Aorta (tissue), 5 donors: Measurements from ENCODE around the gene PLEKHA6. TPM values are rescaled to one million over a fixed set of nuclear protein-coding genes. Genes with fewer than 3 reads are reported as not detected.

Experiments used
- ATAC-seq: fragments of 200-7000 bp; cut with Tn5 transposase; one replicate; pipeline ENCODE4 v1.9.1; 2022; ENCODE audit warnings: moderate library complexity; ENCODE audit not compliant: low FRiP score
- DNase-seq, 2 donors: peaks; one replicate each; pipeline ENCODE4 v3.0.0-alpha.2; 2020
- H3K27ac ChIP-seq, 2 donors: one replicate each; pipeline ENCODE4 v1.5.1; 2013; ENCODE audit warnings: low read length in 2 of 2, mild to moderate bottlenecking in 2 of 2, moderate library complexity in 2 of 2, control low read depth in 1 of 2, inconsistent platforms in 1 of 2, low read depth in 1 of 2
- H3K27me3 ChIP-seq, 2 donors: one replicate each; pipeline ENCODE4 v1.6.1; 2013; ENCODE audit warnings: control low read depth in 1 of 2, low read length in 1 of 2, mild to moderate bottlenecking in 1 of 2, moderate library complexity in 1 of 2; ENCODE audit not compliant: insufficient read depth in 2 of 2, control insufficient read depth in 1 of 2
- H3K36me3 ChIP-seq, 2 donors: one replicate each; pipeline ENCODE4 v1.6.1; 2013; ENCODE audit warnings: control low read depth in 1 of 2, low read length in 1 of 2, mild to moderate bottlenecking in 1 of 2; ENCODE audit not compliant: insufficient read depth in 2 of 2, control insufficient read depth in 1 of 2
- H3K4me1 ChIP-seq, 2 donors: one replicate each; pipeline ENCODE4 v1.6.1; 2013; ENCODE audit warnings: low read length in 2 of 2, control low read depth in 1 of 2, mild to moderate bottlenecking in 1 of 2, moderate library complexity in 1 of 2; ENCODE audit not compliant: insufficient read depth in 2 of 2, control insufficient read depth in 1 of 2
- H3K4me3 ChIP-seq, 2 donors: one replicate each; pipeline ENCODE4 v1.5.1; 2013; ENCODE audit warnings: low read length in 2 of 2, control low read depth in 1 of 2, mild to moderate bottlenecking in 1 of 2
- H3K9me3 ChIP-seq: one replicate; pipeline ENCODE4 v1.6.1; 2013; ENCODE audit warnings: mild to moderate bottlenecking, low read length; ENCODE audit not compliant: control insufficient read depth
- WGBS, 2 donors: extraction: QIAGEN DNeasy Blood & Tissue Kit; methylation state at CpG; one replicate each; pipeline ENCODE4 v1.1.7; 2013; 5-methylcytosine and 5-hydroxymethylcytosine counted together
- intact Hi-C, 2 donors: fragments of 100-400 bp; cut with DNase I; formaldehyde crosslinking; loops; one replicate each; pipeline versions ENCODE4 v1.14.2 to v1.15.0; 2022
- polyA plus RNA-seq, 2 donors: library from polyadenylated mRNA; stranded (reverse); fragments of 200-250 nt; gene quantifications; one replicate each; pipeline ENCODE4 v1.2.3, GENCODE V29; 2013
- total RNA-seq, 2 donors: library from RNA; stranded (reverse); fragmentation: NEBNext Ultra II Directional; extraction: Animal tissue kit (Norgen Biotek cat#: 25700); gene quantifications; one replicate each; pipeline ENCODE4 v1.2.1, GENCODE V29; 2021
- donor health status: healthy with polysubstance abuse.
- donor health status: Bipolar disorder and iron deficiency.
- donor health status: DM: no; HTN: no; CAD: no.
- donor health status: DM: no; HTN: no; CAD: no.
- donor health status: DM: yes; HTN: yes; CAD: no.

Gene PLEKHA6
- total and polyA plus RNA-seq, 4 donors, result 0.56 to 19.6 (median 5.0) TPM

DNA sequence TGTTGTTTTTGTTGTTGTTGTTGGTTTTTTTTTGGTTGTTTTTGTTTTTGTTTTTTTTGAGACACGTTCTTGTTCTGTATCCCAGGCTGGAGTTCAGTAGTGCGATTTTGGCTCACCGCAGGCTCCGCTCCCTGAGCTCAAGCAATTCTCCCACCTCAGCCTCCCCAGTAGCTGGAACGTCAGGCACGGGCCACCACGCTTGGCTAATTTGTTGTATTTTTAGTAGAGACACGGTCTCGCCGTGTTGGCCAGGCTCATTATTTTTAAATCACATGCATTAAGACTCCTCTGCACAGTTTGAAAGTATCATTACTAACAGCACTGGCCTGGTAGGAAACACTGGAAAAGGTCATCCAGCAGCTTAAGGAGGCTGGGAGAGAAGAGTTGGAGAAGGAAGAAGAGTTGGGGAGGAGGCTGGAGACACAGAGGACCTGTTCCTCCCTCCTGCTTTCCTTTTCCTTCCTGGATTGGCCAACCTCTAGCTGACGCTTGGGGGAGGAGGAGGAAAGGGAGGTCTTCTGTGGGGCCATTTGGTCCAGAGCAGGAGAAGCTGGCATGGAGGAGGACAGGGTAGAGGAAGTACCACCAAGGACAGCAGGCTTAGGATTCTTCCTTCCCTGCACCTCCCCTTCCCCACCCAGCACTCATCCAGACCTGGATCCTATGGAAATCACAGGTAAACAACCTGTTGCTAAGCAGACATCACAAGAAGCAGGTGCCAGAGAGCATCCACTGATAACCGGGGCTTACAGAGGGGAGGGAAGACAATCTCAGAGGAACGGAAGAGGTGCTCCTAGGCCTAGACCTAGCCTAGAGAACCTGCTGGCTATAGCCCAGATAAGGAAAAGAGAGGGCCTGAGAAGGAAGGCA, 74.1 kb downstream of the PLEKHA6 start:
- Histone ChIP-seq H3K27ac (no peak overlapping the region), H3K4me3 (no peak overlapping the region), H3K4me1 (no peaks in the 10 kb centered on the region), H3K9me3 (no peaks in the 10 kb centered on the region), H3K36me3 (no peaks in the 10 kb centered on the region), H3K27me3 (no peaks in the 10 kb centered on the region)
- DNase-seq (no peak), ATAC-seq (no peak)
- intact Hi-C loops, result no loop called here
- WGBS, 2 donors, result 80 to 83% methylated on average over 13 of the region's 13 CpGs

DNA sequence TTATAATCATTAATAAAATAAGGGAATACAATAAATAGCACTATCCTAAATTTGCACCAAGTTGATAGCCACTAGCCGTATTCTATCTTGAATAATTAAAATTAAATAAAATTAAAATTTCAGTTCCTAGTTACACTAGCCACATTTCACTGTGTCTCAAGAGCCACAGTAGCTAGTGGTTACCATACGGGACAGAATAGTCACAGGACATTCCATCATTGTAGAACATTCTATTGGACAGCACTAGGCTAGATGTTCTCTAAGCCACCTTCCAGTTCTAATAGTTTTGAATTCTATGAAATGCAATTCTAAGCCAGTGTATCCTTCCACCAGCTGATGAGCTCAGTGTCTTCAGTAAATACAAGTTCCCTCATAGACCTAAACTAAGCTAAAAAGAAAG, 74.8 kb downstream of the PLEKHA6 start:
- H3K4me1 ChIP-seq, result no peaks in the 10 kb centered on the region

DNA sequence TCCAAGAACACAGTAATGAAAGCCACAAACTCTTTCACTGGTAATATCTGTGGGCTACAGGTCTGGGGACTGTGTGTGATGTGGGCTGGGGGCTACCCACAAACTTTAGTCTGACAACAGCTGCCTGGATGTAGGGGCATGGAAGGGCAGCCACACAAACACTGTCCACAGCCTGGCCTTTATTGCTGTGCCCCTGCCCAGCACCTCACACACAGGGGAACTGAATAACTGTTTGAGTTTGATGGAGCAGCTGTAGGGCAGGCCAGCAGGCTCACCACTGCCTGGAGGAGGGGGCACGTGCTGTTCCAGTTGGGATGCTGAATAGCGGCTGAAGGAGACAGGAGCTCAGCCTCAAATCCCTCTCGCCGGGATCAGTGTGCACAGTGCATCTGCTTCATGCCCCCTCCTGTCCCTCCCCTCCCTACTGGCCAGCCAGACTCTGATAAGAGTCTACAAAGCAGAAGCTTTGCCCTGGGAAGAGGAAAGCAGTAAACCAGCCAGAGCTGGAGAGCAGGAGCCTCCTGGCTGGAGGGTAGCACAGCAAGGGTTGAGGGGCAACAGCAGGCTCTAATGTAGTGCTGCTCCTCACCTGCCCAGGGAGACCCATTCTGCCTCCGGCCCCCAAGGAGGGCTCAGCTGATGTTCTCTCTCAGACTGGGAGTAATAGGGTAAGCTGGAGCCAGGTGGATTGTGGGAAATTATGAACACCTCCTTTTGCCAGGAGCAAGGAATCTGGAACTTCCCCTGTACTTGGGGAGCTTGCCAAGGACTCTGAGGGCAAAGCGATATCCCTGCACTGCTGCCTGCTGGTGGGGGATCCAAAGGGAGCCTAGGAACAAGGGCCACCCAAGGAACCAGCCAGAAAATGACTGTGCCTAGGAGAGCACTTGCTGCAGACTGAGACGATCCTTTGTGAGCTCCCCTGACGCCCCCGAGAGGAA, 75.7 kb downstream of the PLEKHA6 start:
- DNase-seq (no peak), ATAC-seq (no peak)
- Histone ChIP-seq H3K27me3 (no peaks in the 10 kb centered on the region), H3K4me1 (no peaks in the 10 kb centered on the region), H3K27ac (no peak overlapping the region), H3K4me3 (no peak overlapping the region), H3K36me3 (no peaks in the 10 kb centered on the region), H3K9me3 (no peaks in the 10 kb centered on the region)
- intact Hi-C loops, result no loop called here
- 52 to 58% methylated on average over 9 of the region's 9 CpGs for WGBS, 2 donors

More for the DNA sequence above, 74.8 kb downstream of the PLEKHA6 start:
- no peak overlapping the region for H3K4me3 ChIP-seq
- H3K27ac ChIP-seq, result no peak overlapping the region
- ATAC-seq (no peak), DNase-seq (no peak)
- WGBS, 2 donors, result 77 to 80% methylated on average over 2 of the region's 2 CpGs
- intact Hi-C loops, result no loop called here
- H3K36me3 ChIP-seq, result no peaks in the 10 kb centered on the region
- H3K9me3 ChIP-seq, result no peaks in the 10 kb centered on the region
- no peaks in the 10 kb centered on the region for H3K27me3 ChIP-seq

DNA sequence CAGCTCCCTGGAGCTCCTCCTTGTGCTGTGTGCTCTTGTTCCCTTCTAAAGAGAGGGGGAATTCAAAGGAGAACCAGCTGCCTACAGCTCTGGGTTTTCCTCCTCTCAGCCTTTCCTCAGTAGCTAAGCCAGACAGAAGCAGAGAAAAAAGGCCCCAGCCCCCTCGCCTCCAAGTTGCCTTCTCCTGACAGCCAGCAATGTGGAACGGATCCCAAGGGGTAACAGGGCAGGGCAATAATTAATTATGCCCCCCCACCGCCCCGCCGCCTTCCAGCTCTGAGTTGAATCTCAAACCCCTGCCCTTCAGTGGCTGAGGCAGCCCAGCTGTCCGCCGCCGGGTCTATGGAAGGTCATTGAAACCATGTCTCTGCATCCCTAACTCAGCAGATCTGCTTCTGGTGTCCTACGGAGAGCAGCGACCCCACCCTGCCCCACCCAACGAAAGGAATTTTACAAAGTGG, 76.9 kb downstream of the PLEKHA6 start:
- Histone ChIP-seq H3K4me3 (no peak overlapping the region), H3K27ac (no peak overlapping the region), H3K9me3 (no peaks in the 10 kb centered on the region), H3K4me1 (no peaks in the 10 kb centered on the region), H3K36me3 (no peaks in the 10 kb centered on the region), H3K27me3 (no peaks in the 10 kb centered on the region)
- intact Hi-C loops, result no loop called here
- DNase-seq (no peak), ATAC-seq (no peak)
- WGBS, 2 donors, result 73 to 75% methylated on average over 11 of the region's 11 CpGs

DNA sequence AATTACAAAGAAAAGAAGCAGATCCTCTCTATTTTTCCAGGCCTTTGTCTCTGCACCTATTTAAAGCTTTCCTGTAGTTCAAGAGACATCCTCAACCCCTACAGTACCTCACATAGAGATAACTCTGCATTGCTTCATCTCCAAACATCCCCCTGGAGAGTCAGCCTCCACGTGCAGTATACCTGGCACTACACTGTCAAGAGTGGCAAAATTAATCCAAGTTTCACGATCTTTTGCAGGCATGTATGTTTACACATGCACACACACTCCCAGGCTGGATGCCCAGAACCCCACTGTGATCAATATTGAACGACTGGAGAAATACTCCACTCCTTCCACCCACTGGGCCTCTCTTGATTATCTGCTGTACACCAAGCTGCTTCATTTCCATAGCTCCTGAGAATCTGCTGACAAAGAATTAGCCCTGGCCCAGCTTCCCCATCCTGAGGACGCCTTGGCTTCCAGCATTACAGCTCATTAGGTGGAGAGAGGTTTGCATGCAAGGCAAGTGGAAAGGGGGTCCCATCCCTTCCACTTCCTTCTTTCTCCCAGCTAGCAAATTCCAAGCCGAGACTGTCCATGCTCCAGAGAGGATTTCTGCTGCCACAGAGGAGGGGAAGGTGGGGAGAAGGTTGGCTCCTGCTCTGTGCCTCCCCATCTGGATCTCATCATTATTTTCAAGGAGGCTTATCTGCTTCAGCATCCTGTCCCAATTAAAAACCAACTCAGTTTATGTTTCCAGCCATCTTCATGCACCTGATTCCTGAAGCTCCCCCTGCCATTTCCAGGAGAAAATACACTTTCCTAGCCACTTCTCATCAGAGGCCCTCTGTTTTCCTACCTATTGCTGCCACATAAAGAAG, 79.4 kb downstream of the PLEKHA6 start:
- Histone ChIP-seq H3K4me1 (no peaks in the 10 kb centered on the region), H3K36me3 (no peaks in the 10 kb centered on the region), H3K27ac (no peak overlapping the region), H3K4me3 (no peak overlapping the region), H3K9me3 (no peaks in the 10 kb centered on the region), H3K27me3 (no peaks in the 10 kb centered on the region)
- no peak for DNase-seq
- WGBS, 2 donors, result 76 to 82% methylated on average over 5 of the region's 5 CpGs
- intact Hi-C loops, result no loop called here
- ATAC-seq, result no peak

DNA sequence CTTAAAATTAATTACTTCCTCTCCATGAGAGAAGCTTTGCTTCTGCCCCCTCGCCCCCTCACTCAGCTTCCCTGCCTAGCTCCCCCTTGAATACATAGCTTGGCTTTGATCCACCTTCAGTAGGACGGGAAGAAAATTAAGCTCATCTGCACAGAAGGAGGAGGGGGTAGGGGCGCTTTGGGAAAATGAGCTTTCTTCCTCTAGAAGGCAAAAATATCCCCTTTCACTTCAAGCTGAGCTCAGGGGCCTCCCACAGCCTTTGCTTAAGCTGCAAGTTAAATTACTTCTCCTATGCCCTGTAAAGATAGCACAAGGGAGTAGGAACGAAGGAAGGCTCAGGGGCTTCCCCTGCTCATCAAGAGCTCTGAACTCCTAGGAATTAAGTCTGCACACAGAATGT, 80.8 kb downstream of the PLEKHA6 start:
- DNase-seq, result no peak
- intact Hi-C loops, result no loop called here
- ATAC-seq, result no peak

DNA sequence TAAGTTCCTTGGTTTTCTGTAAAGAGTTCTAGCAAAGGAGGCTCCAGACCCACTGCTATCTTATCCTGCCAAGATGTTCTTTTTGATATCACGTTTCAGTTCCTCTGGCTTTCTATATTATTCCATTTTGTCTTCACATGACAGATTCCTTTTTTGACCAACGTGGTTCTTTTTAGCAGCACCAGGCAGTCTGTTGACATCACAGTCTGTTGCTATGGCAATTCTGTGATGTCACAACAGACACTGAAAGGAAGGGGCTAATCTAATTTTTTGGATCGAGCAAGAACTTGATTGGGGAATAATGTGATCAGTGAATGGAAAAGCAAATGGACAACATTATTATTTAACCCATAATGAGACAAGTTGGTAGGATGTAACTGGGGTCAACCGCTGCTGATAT, 81.5 kb downstream of the PLEKHA6 start:
- no peaks in the 10 kb centered on the region for H3K36me3 ChIP-seq
- H3K27ac ChIP-seq, result no peak overlapping the region
- ATAC-seq, result no peak
- WGBS, 2 donors, result 50 to 53% methylated on average over 4 of the region's 4 CpGs
- DNase-seq, result no peak
- no peaks in the 10 kb centered on the region for H3K9me3 ChIP-seq
- intact Hi-C loops, result no loop called here
- H3K4me3 ChIP-seq, result no peak overlapping the region
- no peaks in the 10 kb centered on the region for H3K27me3 ChIP-seq
- no peaks in the 10 kb centered on the region for H3K4me1 ChIP-seq

More for the DNA sequence above, 80.8 kb downstream of the PLEKHA6 start:
- H3K27ac ChIP-seq, result no peak overlapping the region
- H3K4me3 ChIP-seq, result no peak overlapping the region
- H3K27me3 ChIP-seq, result no peaks in the 10 kb centered on the region
- no peaks in the 10 kb centered on the region for H3K4me1 ChIP-seq
- H3K9me3 ChIP-seq, result no peaks in the 10 kb centered on the region
- WGBS, 2 donors, result 62% methylated on average over 4 of the region's 4 CpGs
- H3K36me3 ChIP-seq, result no peaks in the 10 kb centered on the region

DNA sequence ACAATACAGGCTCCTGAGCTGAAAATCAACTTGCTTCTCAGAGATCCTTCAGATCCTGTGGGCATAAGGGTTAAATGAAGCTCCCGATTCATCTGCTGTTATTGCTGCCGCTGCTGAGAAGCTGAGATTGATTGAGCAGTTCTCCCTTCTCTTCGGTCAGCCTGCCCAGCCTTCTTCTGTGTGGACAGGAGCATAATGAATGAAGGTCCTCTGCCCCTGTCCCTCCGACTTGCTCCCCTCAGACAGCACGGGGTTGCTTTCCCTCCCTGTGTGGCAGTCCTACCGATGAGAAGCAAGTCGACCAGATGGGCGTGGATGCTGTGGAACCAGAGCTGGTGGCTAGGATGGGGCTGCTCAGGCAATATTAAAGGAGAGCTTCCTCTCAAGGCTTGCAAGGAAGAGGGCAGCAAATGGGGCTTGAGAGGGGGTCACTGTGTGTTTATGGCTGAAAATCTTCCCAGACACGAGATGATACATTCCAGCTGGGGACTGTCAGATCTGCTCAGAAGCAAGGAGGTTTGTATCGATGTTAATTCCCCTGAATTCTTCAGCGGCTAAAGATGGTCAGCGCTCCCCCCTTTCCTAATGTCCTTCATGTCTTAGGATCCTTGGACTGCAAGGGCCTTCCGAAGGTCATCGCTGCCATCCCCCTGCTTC, 82.0 kb downstream of the PLEKHA6 start:
- Histone ChIP-seq H3K36me3 (no peaks in the 10 kb centered on the region), H3K4me1 (no peaks in the 10 kb centered on the region), H3K4me3 (no peak overlapping the region), H3K9me3 (no peaks in the 10 kb centered on the region), H3K27ac (no peak overlapping the region), H3K27me3 (no peaks in the 10 kb centered on the region)
- ATAC-seq (no peak), DNase-seq (no peak)
- intact Hi-C loops, result no loop called here
- WGBS, 2 donors, result 54 to 62% methylated on average over 14 of the region's 14 CpGs
